Epithelial cell of esophagus (primary cell): ENCODE data around the gene MAPK1.
A peak's percentile ranks its signal among the peaks of the same experiment; 100 is the strongest.
"Not testable (repeated sequence)": the region's sequence is repeated elsewhere in the genome, so short reads cannot be mapped to it uniquely, and the experiment has no call there.

Experiments used
- DNase-seq: peaks from one replicate; pipeline ENCODE4 v3.0.0; 2010; ENCODE audit warnings: low read depth
- H3K4me3 ChIP-seq: 2 replicates; pipeline ENCODE4 v1.5.1; 2011; ENCODE audit warnings: mild to moderate bottlenecking, low read length, control low read depth
- CTCF ChIP-seq: IDR thresholded peaks from 2 replicates; pipeline ENCODE4 v1.5.1; 2011; ENCODE audit warnings: low read depth, mild to moderate bottlenecking, low read length, control low read depth, inconsistent platforms; ENCODE audit not compliant: insufficient read depth; ENCODE audit errors: missing control alignments

The MAPK1 gene

GRCh38 chr22:21731503-21731902 lies 135.9 kb downstream of the MAPK1 start:
- H3K4me3 ChIP-seq, result no peak overlapping the region
- DNase-seq, result no peak
- TF ChIP-seq CTCF, result no peak

GRCh38 chr22:21730535-21731308 lies 136.7 kb downstream of the MAPK1 start:
- H3K4me3 ChIP-seq, result no peak overlapping the region
- no peak for TF ChIP-seq CTCF
- no peak for DNase-seq

GRCh38 chr22:21729184-21729583 lies 138.3 kb downstream of the MAPK1 start:
- DNase-seq, H3K4me3 ChIP-seq: not testable (repeated sequence)

GRCh38 chr22:21728270-21728669 lies 139.2 kb downstream of the MAPK1 start:
- no peak overlapping the region for H3K4me3 ChIP-seq
- no peak for TF ChIP-seq CTCF
- no peak for DNase-seq

- DNase-seq, result no peak
- no peak for TF ChIP-seq CTCF
- H3K4me3 ChIP-seq, result no peak overlapping the region
Observed at GRCh38 chr22:21727768-21728167, 139.7 kb downstream of the MAPK1 start.

GRCh38 chr22:21727159-21727558 lies 140.3 kb downstream of the MAPK1 start:
- no peak overlapping the region for H3K4me3 ChIP-seq
- no peak for TF ChIP-seq CTCF
- DNase-seq, result no peak

GRCh38 chr22:21726650-21727049 lies 140.8 kb downstream of the MAPK1 start:
- no peak overlapping the region for H3K4me3 ChIP-seq
- TF ChIP-seq CTCF, result peak; percentile 58
- peak; percentile 52 for DNase-seq
